Body of pancreas (tissue), 4 donors: ENCODE data around the gene CIP2A.

Source experiments
- POLR2A ChIP-seq, 3 donors: fragments of 450-650 bp; IDR thresholded peaks; one replicate each; pipeline ENCODE4 v1.6.1; 2016; ENCODE audit warnings: antibody characterized with exemption in 3 of 3, mild to moderate bottlenecking in 2 of 3
- TF ChIP-seq, protein P1 (sequence below), 7 experiments: fragments of 450-650 bp in 4 of 7; fragments of 200-600 bp in 3 of 7; sonication (generic) in 3 of 7; IDR thresholded peaks; one replicate each; pipeline ENCODE4 v1.5.1; 2016 to 2019; ENCODE audit warnings: antibody characterized with exemption in 7 of 7

DNA sequence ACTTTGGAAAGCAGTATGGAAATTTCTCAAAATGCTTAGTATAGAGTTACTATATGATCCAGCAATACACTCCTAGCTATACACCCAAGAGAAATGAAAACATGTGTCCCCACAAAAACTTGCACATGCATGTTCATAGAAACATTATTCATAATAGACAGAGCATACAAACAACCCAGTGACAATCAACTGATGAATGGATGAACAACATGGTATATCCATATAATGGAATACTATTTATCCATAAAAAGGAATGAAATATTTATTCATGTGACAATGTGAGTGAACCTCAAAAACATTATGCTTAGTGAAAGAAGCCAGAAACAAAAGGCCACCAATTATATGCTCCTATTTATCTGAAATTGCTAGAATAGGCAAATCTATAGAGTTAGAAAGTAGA, 85.5 kb downstream of the CIP2A start:
- TF ChIP-seq, protein P1, sequence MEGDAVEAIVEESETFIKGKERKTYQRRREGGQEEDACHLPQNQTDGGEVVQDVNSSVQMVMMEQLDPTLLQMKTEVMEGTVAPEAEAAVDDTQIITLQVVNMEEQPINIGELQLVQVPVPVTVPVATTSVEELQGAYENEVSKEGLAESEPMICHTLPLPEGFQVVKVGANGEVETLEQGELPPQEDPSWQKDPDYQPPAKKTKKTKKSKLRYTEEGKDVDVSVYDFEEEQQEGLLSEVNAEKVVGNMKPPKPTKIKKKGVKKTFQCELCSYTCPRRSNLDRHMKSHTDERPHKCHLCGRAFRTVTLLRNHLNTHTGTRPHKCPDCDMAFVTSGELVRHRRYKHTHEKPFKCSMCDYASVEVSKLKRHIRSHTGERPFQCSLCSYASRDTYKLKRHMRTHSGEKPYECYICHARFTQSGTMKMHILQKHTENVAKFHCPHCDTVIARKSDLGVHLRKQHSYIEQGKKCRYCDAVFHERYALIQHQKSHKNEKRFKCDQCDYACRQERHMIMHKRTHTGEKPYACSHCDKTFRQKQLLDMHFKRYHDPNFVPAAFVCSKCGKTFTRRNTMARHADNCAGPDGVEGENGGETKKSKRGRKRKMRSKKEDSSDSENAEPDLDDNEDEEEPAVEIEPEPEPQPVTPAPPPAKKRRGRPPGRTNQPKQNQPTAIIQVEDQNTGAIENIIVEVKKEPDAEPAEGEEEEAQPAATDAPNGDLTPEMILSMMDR (IDR thresholded peaks at IDR 0.05): no peak
- no peak for TF ChIP-seq POLR2A (IDR thresholded peaks at IDR 0.05)
